ENCODE data around the gene HAUS5.
A peak's percentile ranks its signal among the peaks of the same experiment; 100 is the strongest.
"Not testable (repeated sequence)": the region's sequence is repeated elsewhere in the genome, so short reads cannot be mapped to it uniquely, and the experiment has no call there.

Gene HAUS5

DNA sequence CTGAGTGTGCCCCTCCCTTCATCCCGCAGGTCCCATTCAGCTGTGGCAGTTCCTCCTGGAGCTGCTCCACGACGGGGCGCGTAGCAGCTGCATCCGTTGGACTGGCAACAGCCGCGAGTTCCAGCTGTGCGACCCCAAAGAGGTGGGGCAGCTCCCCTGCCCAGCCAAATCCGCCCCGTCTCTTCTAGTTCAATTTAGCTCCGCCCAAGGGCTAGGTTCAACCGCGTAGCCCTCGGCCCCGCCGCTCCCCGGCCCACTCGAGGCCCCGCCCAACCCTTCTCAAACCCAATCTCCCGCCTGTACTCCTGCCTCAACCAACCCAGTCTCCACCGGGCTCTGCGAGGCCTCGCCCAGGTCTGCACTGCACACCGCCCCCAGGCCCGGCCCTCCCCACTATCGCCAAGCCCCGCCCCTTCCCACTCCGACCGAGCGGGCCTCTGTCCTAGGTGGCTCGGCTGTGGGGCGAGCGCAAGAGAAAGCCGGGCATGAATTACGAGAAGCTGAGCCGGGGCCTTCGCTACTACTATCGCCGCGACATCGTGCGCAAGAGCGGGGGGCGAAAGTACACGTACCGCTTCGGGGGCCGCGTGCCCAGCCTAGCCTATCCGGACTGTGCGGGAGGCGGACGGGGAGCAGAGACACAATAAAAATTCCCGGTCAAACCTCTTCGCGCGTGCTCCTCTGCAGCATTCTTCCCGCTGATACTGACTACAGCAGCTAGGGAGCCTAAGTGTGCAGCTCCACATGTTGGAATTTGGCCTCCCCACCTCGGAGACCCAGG lies 31.9 kb downstream of the HAUS5 start:
- DNase-seq: peak; percentile 92

- peak; percentile 60 for DNase-seq
Observed at GRCh38 chr19:35644987-35645679, 32.6 kb downstream of the HAUS5 start.

- no peak for DNase-seq
Observed at GRCh38 chr19:35645680-35646511, 33.4 kb downstream of the HAUS5 start.

DNA sequence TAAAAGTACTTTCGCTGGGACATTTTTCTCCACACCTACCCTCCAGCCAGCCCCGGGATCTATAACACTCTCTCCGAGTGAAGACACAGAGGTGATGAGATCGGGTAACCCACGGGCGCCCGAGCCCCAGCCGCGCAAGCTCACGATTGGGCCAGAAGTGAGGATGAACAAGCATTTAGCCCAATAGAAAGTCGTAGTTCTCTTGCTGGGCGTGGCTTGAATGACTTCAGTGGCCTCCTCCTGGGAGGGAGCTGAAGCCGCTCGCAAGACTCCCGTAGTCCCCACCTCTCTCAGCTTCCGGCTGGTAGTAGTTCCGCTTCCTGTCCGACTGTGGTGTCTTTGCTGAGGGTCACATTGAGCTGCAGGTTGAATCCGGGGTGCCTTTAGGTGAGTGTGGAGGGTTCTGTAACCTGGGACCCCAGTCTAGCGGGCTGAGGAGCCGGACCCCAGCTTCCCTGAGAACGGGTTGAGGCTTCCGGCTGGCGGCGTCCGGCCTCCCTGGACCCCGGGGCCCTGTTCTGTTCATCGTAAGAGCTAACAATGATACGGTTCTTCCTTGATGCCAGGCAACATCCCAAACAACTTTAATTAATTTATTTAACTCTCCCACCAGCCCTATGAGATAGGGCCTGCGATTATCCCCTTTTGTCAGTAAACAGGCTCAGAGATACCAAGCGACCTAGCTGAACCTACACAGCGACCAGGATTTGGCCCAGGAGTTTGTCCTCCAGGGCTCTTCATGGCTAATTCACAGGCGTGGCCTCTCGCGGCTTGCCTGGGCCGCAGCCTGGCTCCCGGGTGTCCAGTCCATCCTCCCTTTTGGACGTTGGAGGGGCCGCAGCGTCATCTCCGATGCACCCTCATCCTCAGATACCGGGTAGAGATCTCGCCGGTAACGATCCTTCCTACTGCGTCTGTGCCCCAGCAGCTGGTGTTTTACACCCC lies 35.8 kb downstream of the HAUS5 start, which contains the start of gene COX6B1:
COX6B1 (plus strand) TSS at position 307 of the 945 bp plus-strand sequence. CDS start 2,921 bp downstream, outside the sequence.
- peak; percentile 96 for DNase-seq

GRCh38 chr19:35650581-35650980 lies 38.0 kb downstream of the HAUS5 start:
- DNase-seq: no peak

- not testable (repeated sequence) for DNase-seq
Observed at GRCh38 chr19:35654828-35655227, 42.3 kb downstream of the HAUS5 start.

DNA sequence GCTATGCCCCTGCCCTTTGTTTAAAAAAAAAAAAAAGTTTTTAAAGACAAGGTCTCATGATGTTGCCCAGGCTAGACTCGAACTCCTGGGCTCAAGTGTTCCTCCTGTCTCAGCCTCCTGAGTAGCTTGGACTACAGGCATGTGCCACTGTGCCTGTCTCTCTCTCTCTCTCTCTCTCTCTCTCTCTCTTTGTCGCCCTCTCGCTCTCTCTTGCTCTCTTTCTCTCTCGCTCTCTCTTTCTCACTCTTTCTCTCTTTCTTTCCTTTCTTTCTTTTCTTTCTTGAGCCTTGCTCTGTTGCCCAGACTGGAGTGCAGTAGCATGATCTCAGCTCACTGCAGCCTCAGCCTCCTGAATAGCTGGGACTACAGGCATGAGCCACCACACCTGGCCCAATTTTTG lies 43.1 kb downstream of the HAUS5 start:
- DNase-seq: no peak

DNA sequence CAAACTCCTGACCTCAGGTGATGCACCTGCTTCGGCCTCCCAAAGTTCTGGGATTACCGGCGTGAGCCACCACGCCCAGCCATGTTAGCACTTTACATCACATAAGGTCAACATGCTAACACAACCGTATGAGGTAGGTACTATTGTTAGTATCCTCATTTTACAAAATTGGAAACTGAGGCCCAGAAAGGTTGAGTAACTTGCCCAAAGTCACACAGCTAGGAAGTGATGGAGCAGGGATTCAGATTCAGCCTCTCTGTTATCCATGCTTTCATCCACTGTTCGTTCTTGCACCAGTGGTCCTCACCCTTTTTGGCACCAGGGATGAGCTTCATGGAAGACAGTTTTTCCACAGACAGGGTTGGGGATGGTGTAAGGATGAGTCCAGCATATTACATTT lies 44.2 kb downstream of the HAUS5 start:
- DNase-seq: no peak

- DNase-seq: no peak
Observed at GRCh38 chr19:35657904-35658700, 45.6 kb downstream of the HAUS5 start.

GRCh38 chr19:35661995-35662340 lies 49.4 kb downstream of the HAUS5 start:
- no peak for DNase-seq

- DNase-seq: no peak
Observed at GRCh38 chr19:35663981-35664380, 51.4 kb downstream of the HAUS5 start.

- no peak for DNase-seq
Observed at GRCh38 chr19:35665157-35665556, 52.6 kb downstream of the HAUS5 start.

DNA sequence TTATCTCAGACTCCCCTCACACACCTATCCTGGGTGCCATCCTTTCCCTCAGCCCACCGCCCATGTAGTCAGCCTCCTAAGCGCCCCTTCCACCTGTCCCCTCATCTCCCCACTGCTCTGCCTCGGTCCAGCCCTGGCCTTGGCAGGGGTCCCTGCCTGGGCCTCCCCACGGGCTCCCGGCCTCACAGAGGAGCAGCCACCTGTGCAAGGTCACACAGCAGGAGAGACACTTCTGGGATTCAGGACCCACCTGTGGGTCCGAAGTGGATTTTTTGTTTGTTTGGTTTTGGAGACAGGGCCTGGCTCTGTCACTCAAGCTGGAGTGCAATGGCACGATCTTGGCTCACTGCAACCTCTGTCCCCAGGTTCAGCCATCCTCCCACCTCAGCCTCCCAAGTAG lies 53.1 kb downstream of the HAUS5 start:
- no peak for DNase-seq

GRCh38 chr19:35666251-35666913 lies 53.8 kb downstream of the HAUS5 start, which contains the start of gene UPK1A:
UPK1A (plus strand) TSS chr19:35666517; CDS start chr19:35666813, 296 bp downstream.
- DNase-seq: no peak

DNA sequence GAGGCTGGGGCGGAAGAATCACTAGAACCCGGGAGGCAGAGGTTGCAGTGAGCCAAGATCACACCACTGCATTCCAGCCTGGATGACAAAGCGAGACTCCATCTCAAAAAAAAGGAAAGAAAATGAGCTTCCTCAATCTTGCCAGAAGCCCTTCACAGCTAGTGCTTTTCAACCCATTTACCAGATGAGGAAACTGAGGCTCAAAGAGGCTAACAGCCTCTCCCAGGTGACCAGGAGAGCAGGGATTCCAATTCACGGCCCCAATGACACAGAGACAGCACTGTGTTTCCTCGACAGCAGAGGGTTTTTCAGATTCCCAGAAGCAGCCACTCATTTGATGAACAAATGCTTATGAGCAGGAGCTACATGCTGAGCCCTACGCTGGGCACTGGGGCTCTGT lies 57.0 kb downstream of the HAUS5 start:
- no peak for DNase-seq

DNA sequence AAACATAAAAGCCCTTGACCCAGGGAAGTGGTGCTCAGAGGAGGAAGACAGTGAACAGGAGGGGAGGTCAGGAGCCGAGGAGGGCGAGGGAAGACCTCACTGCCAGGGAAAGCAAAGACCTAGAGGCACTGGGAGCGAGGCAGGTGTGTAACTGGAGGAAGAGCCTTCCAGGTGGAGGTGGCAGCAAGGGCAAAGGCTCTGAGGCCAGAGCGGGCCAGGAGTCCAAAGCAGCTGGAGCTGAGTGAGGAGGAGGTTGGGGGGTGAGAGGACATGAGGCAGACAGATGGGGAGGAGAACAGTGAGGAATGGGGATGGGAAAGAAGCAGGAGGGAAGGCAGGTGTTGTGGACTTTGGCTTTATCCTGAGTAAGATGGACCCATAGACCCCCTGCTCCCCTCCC lies 57.4 kb downstream of the HAUS5 start:
- DNase-seq: no peak

- no peak for DNase-seq
Observed at GRCh38 chr19:35670686-35671085, 58.2 kb downstream of the HAUS5 start.

GRCh38 chr19:35671818-35672217 lies 59.3 kb downstream of the HAUS5 start:
- no peak for DNase-seq

DNA sequence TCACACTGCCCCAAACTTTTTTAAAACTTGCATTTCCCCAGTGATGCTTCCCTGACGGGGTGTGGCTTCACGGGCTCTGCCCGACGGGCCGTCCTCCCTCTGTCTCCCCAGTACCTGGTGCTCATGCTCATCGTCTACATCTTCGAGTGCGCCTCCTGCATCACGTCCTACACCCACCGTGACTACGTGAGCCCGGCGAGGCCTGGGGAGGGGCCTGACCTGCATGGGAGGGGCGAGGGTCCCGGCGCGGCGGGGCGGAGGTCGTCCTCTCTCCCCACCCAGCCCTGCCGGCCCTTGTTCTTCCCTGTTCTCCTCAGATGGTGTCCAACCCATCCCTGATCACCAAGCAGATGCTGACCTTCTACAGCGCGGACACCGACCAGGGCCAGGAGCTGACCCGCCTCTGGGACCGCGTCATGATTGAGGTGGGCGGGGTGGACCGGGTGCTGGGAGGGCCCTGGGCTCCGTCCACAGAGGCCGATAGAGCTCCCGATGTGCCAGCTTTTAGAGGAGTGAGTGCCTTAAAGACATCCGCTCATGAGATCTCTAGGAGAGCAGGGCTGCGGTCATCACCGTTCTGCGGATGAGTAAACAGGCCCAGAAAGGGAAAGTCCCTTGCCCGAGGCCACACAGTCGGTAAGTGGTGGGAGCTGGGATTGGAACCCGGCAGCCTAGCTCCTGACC lies 60.7 kb downstream of the HAUS5 start:
- DNase-seq: peak; percentile 17

All from fibroblast of skin of right quadriceps (primary cell).